Measurements from ENCODE around the gene SIN3B.
"Not testable (repeated sequence)": the region's sequence is repeated elsewhere in the genome, so short reads cannot be mapped to it uniquely, and the experiment has no call there.

SIN3B gene

GRCh38 chr19:16871871-16872270, 42.7 kb downstream of the SIN3B start:
- DNase-seq: no peak

DNA sequence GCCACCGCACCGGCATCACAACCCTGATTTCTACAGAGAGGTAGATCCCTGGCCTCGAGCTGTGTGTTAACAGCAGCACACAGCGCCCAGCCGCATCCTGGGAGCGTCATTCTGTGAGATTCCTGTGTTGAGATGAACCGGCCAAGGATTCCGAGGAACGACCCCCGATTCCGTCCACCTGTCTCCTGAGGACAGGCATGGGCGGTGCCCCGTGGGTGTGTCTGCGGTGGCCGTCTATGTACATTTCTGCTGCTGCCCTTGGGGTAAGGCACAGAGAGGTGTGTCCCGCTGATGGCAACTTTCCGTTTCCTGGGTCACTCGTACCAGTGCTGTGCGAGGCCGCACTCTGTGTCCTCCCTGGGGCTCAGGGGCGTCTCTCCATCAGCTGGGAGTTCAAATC, 43.5 kb downstream of the SIN3B start:
- DNase-seq: no peak

DNA sequence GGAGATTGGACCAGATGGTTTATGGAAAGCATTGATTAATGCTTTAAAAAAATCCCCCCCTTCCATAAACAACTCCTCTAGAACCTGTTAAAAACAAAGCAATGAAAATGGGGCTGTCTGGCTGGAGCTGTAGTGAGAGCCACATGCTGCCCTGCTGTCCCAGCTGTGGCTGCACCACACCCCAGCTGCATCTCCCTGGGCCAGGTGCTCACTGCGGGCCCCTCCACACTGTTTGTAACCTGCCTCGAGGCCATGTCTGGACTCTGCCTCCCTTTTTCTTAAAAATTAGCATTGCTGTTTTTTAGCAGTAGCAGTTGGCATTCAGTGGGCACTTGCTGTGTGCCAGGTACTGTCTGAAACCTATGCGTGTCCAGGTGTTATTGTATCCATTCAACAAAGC, 44.4 kb downstream of the SIN3B start:
- DNase-seq: no peak

DNA sequence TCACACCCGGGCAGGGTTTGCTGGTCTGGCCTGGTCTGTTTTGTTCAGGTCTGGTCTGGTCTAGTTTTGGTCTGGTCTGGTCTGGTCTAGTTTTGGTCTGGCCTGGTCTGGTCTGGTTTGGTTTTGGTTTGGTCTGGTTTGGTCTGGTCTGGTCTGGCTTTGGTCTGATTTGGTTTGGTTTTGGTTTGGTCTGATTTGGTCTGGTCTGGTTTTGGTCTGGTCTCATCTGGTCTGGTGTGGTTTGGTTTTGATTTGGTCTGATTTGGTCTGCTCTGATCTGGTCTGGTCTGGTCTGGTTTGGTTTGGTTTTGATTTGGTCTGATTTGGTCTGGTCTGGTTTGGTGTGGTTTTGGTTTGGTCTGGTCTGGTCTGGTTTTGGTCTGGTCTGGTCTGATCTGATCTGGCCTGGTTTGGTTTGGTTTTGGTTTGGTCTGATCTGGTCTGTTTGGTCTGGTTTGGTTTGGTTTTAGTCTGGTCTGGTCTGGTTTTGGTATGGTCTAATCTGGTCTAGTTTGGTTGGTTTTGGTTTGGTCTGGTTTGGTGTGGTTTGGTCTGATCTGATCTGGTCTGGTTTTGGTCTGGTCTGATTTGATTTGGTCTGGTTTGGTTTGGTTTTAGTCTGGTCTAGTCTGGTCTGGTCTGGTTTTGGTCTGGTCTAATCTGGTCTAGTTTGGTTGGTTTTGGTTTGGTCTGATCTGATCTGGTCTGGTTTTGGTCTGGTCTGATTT, 45.2 kb downstream of the SIN3B start:
- no peak for DNase-seq

DNA sequence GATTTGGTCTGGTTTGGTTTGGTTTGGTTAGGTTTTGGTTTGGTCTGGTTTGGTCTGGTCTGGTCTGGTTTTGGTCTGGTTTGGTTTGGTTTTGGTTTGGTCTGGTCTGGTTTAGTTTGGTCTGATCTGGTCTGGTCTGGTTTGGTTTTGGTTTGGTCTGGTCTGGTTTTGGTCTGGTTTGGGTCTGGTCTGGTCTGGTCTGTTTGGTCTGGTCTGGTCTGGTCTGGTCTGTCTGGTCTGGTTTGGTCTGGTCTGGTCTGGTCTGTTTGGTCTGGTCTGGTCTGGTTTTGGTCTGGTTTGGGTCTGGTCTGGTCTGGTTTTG, 45.7 kb downstream of the SIN3B start:
- not testable (repeated sequence) for DNase-seq

DNA sequence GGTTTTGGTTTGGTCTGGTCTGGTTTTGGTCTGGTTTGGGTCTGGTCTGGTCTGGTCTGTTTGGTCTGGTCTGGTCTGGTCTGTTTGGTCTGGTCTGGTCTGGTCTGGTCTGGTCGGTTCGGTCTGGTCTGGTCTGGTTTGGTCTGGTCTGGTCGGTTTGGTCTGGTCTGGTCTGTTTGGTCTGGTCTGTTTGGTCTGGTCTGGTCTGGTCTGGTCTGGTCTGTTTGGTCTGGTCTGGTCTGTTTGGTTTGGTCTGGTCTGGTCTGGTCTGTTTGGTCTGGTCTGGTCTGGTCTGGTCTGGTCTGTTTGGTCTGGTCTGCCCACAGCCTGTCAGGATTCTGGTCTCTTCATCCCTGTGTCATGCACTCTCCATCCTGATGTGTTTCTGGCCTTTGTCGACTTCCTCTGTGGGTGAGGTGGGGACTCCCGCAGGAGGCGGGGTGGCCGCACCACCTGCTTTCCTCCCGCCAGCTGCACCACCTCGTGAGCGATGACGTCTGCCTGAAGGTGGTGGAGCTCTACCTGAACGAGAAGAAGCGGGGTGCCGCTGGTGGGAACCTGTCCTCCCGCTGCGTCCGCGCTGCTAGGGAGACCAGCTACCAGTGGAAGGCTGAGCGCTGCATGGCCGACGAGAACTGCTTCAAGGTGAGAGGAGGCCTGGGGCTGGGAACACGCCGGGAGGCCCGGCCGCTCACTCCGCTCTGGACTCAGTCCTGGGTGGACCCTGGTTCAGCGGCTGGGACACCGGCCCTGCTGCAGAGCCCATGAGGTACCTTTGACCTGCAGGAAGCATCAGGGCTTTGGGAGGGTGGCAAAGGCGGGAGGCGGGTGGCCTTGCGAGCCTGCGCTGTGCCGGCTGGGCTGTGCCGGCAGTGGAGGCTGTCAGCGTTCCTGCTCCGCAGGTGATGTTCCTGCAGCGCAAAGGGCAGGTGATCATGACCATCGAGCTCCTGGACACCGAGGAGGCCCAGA, 46.7 kb downstream of the SIN3B start:
- no peak for DNase-seq

DNA sequence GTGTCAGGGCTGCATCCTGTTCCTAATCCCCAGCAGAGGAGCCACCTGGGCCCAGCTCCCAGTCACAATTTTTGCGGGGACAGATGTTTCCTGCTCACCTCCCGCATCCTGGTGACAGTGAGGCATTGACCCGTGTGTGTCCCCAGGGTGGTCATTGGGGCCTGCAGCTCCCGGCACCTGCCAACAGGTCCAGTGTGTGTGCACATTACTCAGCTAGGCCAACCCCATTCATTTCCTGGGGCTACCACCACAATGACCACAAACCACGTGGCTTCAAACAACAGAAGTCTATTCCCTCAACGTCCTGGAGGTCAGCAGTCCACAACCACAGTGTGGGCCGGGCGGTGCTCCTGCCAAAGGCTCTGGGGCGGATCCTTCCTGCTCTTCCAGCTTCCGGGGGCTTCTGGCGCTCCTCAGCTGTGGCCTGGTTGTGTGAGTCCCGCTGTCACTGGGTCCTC, 47.7 kb downstream of the SIN3B start:
- DNase-seq: no peak

GRCh38 chr19:16877581-16877980, 48.4 kb downstream of the SIN3B start:
- DNase-seq: no peak

GRCh38 chr19:16878181-16878965, 49.2 kb downstream of the SIN3B start:
- no peak for DNase-seq

DNA sequence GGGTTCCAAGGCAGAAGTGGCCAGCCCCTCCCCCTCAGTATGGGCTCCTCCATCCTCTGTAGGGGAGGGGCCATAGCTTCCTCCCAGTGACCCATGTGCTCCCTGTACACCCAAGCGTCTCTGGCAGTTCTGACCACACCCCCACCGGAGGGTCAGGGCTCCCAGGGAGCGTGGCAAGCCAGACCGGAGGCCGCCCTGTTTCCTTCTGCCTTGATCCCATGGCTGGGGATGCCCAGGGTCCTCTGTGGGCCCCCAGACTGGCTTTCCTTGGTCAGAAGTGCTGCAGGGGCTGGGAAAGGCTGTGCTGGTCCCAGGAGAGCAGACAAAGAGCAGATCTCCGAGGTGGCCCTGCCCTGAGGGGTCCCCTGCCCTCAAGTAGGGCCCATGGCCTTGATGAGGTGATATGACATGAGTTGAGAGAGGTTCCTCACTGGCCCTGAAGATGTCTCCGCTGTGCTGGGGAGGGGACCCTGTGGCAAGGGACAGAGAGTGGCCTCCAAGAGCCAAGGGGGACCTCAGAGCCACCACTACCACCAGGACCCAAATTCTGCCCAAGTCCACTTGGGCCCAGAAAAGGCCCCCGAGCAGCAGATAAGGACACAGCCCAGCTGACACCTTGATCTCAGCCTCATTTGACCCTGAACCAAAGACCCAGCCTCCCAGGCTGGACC, 51.8 kb downstream of the SIN3B start:
- DNase-seq: no peak

GRCh38 chr19:16882146-16882545, 52.9 kb downstream of the SIN3B start:
- no peak for DNase-seq

DNA sequence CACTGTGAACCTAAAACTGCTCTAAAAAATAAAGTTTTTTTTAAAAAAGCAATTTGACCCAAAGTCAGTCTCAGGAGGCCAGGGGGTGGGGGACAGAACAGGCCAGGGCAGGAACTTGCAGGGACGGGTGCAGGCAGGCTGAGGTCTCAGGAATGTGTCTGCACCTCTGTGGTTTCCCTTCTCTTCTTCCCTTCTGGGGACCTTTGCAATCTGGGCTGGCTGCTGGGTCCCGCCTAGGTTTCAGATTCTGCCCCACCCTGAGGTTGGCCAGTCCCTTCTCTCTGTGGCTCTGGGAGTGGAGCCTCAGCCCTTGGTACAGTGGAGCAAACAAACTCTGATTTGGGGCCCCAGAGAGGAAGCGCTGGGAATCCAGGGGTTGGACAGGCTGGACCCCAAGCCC, 54.3 kb downstream of the SIN3B start:
- DNase-seq: no peak

- DNase-seq: no peak
Measured at GRCh38 chr19:16885166-16885565, 56.0 kb downstream of the SIN3B start.

DNA sequence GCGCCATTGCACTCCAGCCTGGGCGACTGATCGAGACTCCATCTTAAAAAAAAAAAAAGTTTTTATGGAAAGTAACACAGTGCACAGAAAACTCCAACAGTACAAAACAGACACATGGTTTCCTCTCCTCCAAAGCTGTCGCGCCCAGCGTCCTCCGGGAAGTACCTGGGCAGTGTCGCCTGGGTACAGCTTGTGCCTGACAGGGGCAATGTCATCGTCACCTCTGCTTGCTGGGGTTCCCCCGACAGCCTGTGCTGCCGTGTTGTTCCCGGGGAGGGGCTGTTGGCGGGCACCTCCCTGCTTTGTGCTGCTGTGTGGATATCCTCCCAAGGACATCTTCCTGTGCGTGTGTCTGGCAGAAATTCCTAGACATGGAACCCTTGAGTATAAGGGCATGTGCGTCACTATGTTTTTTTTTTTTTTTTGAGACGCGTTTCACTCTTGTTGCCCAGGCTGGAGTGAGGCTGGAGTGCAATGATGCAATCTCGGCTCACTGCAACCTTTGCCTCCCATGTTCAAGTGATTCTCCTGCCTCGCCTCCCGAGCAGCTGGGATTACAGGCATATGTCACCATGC, 57.2 kb downstream of the SIN3B start:
- DNase-seq: no peak

GRCh38 chr19:16887353-16888265, 58.4 kb downstream of the SIN3B start:
- no peak for DNase-seq

DNA sequence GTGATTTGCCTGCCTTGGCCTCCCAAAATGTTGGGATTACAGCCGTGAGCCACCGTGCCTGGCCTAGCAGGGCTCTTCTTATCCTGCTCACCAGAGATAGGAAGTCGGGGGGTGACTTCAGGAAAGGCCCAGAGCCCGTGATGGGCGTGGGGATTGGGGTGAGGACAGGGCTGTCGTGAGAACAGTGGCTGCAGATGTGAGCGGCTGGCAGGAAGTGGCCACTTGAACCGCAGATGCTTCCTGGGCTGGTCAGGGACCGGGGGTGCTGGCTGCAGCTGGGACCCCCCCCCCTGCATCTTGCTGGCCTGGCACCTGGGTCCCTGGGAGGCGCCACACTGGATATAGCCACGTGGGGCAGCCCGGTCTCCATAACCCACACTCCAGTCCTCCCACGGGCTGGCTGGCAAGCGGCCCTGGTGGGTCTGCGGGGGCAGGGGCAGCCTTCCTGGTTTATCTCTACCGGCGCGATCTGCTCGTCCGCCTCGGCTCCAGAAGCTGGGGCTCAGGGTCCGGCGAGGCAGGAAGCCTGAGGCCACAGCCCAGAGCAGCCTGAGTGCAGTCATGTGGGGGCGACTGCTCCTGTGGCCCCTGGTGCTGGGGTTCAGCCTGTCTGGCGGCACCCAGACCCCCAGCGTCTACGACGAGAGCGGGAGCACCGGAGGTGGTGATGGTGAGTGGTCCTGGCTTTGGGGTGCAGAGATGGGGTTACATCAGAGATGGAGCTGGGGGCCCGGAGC, 59.6 kb downstream of the SIN3B start, which contains the start of gene F2RL3:
Gene F2RL3 (plus strand): TSS at position 371 of the 737 bp plus-strand sequence. CDS start 191 bp downstream, at position 562.
- DNase-seq: no peak

GRCh38 chr19:16889366-16889882, 60.2 kb downstream of the SIN3B start:
- DNase-seq: no peak

DNA sequence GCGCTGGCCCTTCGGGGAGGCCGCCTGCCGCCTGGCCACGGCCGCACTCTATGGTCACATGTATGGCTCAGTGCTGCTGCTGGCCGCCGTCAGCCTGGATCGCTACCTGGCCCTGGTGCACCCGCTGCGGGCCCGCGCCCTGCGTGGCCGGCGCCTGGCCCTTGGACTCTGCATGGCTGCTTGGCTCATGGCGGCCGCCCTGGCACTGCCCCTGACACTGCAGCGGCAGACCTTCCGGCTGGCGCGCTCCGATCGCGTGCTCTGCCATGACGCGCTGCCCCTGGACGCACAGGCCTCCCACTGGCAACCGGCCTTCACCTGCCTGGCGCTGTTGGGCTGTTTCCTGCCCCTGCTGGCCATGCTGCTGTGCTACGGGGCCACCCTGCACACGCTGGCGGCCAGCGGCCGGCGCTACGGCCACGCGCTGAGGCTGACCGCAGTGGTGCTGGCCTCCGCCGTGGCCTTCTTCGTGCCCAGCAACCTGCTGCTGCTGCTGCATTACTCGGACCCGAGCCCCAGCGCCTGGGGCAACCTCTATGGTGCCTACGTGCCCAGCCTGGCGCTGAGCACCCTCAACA, 60.8 kb downstream of the SIN3B start:
- DNase-seq: no peak

GRCh38 chr19:16890461-16891184, 61.4 kb downstream of the SIN3B start:
- DNase-seq: no peak

All from NCI-H774 (cell line).